Limb (tissue), 2 donors: ENCODE measurements around the gene ZNF658.
"Not testable (repeated sequence)": the region's sequence is repeated elsewhere in the genome, so short reads cannot be mapped to it uniquely, and the experiment has no call there.

Experiments used
- DNase-seq, 2 donors: peaks; one replicate each; pipeline ENCODE4 v3.0.0-alpha.2; 2016; ENCODE audit errors: extremely low spot score in 2 of 2

The ZNF658 gene

DNA sequence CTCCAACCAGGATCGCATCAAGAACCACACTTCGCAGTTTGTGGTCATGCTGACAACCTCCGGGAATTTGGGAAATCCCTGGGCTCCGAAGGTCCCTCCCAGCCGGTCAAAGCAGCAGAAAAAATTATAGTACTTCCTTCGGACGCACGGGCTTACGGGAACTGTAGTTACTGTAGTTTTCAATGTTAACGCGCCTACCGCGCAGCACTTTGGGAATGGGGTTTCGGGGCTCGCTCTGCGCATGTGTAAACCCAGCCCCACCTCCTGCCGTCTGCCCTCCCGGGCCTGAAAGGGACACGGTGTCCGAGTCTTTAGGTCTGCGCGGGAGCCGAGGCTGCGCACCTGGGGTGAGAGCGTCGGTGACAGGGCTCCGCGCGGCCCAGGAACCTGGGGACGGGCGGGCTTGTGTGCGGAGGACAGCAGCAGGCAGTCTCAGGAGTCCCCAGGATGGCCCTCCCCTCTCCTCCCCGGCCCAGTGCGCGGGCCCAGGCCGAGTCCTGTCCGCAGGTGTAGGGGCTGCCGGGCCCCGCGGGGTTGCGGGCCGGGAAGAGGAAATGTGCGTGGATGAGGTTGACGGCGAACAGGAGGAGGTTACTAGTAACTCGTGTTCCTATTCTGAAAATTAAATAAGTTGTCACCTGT, at the start of gene ZNF658:
ZNF658 (plus strand) TSS at position 236 of the 642 bp plus-strand sequence. CDS start 2,837 bp downstream, outside the sequence.
- peak; percentile 81 for DNase-seq

DNA sequence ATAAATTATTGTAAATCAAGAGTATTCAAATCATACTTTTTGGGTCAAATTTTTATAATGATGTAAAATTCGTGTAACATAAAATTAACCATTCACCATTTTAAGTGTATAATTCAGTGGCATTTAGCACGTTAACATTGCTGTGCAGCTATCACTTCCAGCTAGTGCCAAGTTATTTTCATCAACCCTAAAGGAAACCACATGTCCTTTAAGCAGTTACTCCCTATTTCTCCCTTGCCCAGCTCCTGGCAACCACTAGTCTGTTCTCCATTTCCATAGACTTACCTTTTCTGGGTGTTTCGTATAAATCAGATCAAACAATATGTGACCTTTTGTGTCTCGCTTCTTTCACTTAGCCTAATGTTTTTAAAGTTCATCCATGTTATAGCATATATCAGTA, 38.8 kb upstream of the ZNF658 start:
- DNase-seq: not testable (repeated sequence)

DNA sequence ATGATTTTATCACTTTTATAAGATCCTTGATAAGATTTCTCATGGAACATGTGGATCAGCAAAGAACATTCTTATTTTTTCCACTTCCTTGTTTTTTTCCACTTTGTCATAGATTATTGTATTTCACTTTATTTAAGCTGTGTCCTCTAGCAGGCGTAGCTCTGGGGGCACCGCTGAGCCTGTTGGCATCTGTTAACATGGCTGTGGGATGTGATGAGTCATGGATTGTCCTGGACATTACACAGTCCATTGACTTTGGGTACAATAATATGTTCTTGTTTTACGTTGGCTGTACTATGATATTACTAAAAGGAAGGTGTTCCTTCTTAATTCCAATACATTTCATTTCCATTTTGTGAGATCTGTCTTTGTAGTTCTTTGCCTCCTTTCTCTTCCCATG, 31.9 kb upstream of the ZNF658 start:
- not testable (repeated sequence) for DNase-seq

DNA sequence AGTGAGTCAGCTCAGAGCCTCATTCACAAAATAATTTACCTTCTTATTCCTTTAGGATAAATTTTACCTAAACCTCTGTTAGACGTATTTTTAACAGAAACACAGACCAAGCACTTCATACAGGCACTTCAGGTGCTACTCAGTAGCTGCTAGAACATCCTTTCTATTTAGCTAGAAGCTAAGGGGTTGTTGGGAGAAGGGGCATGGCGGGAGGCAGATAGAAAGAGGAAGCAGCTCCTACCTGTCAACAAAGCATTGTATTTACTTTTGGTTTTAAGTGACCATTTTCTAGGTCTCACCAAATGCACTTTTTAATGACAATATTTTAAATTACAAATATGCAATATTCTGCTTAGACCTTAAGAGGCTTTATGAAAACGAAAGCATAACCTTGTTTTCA, 19.9 kb upstream of the ZNF658 start:
- not testable (repeated sequence) for DNase-seq

DNA sequence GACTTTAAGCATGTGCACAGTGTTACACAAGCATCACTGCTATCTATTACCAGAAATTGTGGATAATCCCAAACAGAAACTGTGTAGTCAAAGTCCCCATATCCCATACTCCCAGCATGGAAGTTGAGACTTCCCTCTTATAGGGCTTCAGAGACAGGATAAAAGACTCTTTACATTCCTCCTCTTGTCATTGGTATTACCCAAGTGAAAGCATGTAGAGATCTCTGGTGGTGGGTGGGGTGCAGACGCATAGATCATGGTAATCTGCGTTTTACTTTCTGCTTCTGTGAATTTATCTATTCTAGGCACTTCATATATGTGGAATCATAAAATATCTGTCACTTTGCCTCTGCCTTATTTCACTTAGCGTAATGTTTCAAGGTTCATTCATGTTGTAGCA, 18.7 kb upstream of the ZNF658 start:
- not testable (repeated sequence) for DNase-seq

DNA sequence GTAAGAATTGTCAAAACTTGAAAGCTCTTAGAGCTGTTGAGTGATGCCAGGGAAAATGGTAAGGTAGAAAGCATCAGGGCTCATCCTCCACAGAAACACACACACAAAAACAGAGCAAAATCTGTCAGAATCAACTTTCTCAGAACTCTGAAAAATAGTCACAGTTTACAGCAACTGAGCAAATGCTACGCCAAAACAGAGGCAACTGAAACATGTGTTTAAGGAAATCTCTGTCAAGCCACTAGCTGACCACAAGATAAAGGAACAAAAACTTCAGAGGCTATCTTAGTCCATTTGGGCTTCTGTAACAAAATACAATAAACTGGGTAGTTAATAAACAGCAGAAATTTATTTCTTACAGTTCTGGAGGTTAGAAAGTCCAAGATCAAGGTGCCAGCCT, 10.2 kb upstream of the ZNF658 start:
- DNase-seq: not testable (repeated sequence)

DNA sequence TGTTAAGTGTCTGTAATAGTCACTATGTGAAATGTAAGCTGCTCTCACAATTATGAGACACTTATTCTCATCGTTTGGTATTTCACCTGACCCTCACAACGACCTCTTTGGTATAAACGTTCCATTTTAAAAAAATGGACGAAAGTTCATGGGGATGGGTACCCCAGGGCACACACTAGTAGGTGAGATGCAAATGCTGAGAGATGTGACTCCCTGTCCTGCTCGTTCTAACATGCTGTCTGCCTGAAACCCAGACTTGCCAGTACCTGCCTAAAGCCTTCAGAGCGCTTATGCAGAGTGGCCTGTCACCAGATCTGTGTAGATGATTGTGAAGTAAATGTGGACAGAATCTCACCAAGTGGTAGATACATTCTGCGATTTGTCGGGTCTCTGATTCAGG, 616 bp downstream of the ZNF658 start:
- peak in 1 of 2 donors; percentile 18 for DNase-seq

DNA sequence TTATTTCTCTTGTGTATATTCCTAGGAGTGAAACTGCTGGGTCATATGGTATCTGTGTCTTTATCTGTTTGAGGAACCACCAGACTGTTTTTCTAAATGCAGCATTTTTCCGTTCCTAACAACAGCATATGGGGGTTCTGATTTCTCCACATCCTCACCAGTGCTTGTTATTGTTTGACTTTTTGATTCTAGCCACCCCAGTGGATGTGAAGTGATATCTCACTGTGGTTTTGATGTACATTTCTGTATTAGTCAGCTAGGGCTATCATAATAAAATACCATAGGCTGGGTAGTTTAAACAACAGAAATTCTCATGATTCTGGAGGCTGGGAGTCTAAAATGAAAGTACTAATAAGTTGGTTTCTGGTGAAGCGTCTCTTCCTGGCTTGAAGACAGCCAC, 9.0 kb downstream of the ZNF658 start:
- DNase-seq: not testable (repeated sequence)

DNA sequence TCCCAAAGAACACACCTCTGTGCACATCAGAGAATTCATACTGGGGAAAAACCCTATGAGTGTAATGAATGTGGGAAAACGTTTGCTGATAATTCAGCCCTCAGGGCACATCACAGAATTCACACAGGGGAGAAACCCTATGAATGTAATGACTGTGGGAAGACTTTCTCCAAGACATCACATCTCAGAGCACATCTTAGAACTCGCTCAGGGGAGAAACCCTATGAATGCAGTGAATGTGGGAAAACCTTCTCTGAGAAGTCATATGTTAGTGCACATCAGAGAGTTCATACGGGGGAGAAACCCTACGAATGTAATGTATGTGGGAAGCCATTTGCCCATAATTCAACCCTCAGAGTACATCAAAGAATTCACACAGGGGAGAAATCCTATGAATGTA, 19.5 kb downstream of the ZNF658 start:
- DNase-seq: not testable (repeated sequence)

DNA sequence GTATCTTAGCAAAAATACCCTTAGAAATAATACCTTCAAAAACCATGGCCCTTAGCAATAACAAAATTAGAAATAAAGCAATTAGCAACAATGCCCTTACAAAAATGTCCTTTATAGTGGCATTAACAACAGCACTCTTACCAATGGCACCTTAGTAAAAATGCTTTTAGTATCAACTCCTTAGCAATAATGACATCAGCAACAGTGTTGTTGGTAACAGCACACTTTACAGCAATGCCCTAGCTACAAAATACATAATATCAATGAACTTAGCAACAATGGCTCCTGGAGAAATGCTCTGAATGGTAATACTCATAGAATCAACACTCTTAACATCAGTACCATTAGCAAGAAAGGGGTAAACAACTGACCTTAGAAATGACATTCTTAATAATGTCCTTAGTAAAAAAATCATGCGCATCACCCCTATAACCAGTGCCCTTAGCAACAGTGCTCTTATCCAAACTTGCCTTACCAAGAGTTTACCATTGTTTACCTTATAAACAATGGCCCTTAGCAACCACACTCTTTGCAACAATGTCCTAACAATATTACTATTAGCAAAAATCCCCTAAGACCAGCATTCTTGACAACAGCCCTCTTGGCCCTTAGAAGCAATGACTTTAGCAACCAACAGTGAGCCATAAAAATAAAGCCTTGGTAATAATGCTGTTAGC, 35.8 kb downstream of the ZNF658 start:
- DNase-seq: not testable (repeated sequence)

DNA sequence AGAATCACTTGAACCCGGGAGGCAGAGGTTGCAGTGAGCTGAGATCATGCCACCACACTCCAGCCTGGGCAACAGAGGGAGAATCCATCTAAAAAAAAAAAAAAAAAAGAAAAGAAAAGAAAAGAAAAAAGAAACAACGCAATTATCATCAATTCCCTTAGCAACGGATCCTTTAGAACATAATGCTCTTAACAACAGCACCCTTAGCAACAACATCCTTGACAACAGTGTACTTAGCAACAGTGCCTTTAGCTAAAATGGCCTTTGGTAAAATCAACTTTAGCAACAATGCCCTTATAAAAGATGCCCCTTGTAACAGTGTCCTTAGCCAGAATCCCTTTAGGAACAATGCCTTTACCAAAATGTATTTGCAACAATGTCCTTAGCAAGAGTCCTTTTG, 37.1 kb downstream of the ZNF658 start:
- not testable (repeated sequence) for DNase-seq

DNA sequence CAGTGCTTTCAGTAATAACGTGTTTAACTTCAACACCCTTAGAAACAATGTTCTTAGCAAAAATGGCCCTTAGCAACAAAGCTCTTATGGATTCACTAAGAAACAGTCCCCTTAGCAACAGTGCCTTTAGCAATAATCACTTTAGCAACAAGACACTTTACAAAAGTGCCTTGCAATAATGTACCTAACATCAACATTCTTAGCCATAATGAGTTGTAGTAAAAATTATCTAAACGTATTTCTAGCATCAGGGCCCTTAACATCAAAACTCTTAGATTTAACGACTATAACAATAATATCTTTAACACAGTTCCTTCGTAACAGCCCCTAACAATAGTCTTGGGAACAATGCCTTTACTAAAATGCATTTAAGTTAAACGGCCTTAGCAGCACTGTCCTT, 37.8 kb downstream of the ZNF658 start:
- not testable (repeated sequence) for DNase-seq

DNA sequence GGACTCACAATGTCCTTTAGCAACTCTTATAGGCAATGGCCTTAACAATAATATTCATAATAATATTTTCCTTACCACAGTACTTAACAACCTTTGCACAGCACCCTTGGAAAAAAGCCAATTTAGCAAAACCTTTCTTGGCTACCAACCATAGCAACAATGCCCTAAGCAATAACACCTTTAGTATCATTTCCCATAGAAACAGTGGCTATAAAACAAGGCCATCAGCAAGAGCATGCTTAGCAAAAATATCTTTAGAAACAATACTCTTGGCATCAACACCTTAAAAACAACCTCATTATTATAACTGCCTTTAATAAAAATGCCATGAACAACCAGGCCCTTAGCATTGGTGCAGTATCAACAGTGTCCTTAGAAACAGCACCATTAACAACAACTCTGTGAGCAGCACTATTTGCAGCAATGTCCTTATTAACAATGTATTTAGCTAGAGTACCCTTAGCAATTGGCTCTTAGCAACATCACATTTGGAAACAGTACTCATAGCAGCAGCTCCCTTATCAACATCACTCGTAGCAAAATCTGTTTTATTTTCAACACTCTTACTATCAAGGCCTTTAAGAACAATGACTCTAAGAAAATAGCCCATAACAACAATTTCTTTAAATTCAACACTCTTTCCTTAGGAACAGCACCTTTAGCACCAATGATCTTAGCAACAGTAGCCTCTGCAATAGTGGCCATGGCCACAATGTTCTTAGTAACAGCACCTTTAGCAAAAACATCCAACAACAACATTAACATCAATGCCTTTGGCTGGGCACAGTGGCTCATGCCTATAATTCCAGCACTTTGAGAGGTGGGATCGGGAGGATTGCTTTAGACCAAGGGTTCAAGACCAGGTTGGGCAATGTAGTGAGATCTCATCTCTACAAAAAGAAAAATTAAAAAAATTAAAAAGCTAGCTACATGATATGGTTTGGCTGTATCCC, 39.6 kb downstream of the ZNF658 start:
- DNase-seq: not testable (repeated sequence)

DNA sequence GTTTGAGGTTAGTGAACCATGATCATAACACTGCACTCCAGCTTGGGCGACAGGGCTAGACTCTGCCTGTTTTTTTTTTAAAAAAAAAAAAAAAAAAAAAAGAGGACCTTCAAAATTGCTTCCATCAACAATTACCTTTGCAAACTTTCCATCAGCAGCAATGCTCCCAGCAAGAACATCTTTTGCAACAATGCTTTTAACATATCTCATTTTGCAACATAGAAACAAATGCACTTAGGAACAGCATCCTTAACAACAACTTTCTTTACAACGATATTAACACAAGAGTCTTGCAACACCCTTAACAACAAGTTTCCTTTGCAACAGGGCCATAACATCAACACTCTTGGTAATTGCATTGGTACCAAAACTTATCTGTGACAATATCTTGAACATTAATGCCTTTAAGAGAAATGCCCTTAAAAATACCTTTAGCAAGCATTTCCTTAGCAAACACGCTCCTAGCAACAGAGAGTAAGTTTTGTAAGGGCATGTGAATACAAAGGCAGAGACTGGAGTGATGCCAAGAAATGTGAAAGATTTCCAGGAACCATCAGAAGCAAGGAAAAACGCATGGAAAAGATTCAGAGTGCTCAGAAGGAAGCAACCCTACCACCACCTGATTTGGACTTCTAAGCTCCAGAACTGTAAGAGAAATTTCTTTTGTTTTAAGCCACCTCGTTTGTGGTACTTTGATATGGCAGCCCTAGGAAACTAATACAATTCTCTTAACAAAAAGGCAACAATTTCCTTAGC, 42.1 kb downstream of the ZNF658 start:
- DNase-seq: peak in 1 of 2 donors; percentile 1

DNA sequence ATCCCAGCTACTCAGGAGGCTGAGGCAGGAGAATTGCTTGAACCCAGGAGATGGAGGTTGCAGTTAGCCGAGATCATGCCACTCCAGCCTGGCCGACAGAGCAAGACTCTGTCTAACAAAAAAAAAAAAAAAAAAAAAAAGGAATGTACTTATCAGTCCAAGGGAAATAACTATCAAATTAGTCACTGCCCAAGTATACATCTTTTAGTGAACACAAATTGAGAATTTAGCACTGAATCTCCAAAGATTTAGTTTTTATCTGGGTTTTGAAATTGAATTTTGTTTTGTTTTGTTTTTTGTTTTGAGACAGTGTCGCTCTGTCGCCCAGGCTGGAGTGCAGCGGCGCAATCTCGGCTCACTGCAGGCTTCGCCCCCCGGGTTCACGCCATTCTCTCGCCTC, 52.1 kb downstream of the ZNF658 start:
- not testable (repeated sequence) for DNase-seq
